K562 (cell line): ENCODE results near the gene FAM180B. TPM values are rescaled to one million over a fixed set of nuclear protein-coding genes. Genes with fewer than 3 reads are reported as not detected.
A peak's percentile ranks its signal among the peaks of the same experiment; 100 is the strongest.

ENCODE experiments used
- ARID2 ChIP-seq: fragments of 450-650 bp; IDR thresholded peaks from 2 replicates; pipeline ENCODE4 v1.6.1; 2017; ENCODE audit warnings: antibody characterized with exemption, mild to moderate bottlenecking
- HLTF ChIP-seq: fragments of 450-650 bp; IDR thresholded peaks from 2 replicates; pipeline ENCODE4 v1.6.1; 2016
- IFI16 ChIP-seq: fragments of 250-450 bp; sonication (Bioruptor Pico); IDR thresholded peaks from 2 replicates; pipeline ENCODE4 v2.1.2; 2022; ENCODE audit warnings: mild to moderate bottlenecking, inconsistent platforms
- ILK ChIP-seq: fragments of 450-650 bp; IDR thresholded peaks from 2 replicates; pipeline ENCODE4 v1.6.1; 2016; ENCODE audit warnings: missing genetic modification characterization, low read depth, mild to moderate bottlenecking, missing compliant biosample characterization, moderate library complexity, borderline replicate concordance
- KLF1 ChIP-seq: fragments of 450-650 bp; IDR thresholded peaks from 2 replicates; pipeline ENCODE4 v1.6.1; 2016; ENCODE audit warnings: missing genetic modification characterization, missing compliant biosample characterization
- NBN ChIP-seq: fragments of 450-650 bp; IDR thresholded peaks from 2 replicates; pipeline ENCODE4 v1.6.1; 2016; ENCODE audit warnings: low read depth, mild to moderate bottlenecking
- NCOA4 ChIP-seq: fragments of 450-650 bp; IDR thresholded peaks from 2 replicates; pipeline ENCODE4 v1.6.1; 2018; ENCODE audit warnings: mild to moderate bottlenecking; ENCODE audit not compliant: partially characterized antibody
- RB1 ChIP-seq: fragments of 450-650 bp; IDR thresholded peaks from 2 replicates; pipeline ENCODE4 v1.6.1; 2017; ENCODE audit warnings: low read depth, mild to moderate bottlenecking
- SAP30 ChIP-seq: fragments of 200-600 bp; sonication (generic); IDR thresholded peaks from 2 replicates; pipeline ENCODE4 v1.6.1; 2012; ENCODE audit warnings: borderline replicate concordance, low read depth, mild to moderate bottlenecking, moderate library complexity, low read length, control low read depth, inconsistent platforms; ENCODE audit not compliant: insufficient read depth, poor library complexity, severe bottlenecking
- SMARCA4 ChIP-seq: fragments of 450-650 bp; IDR thresholded peaks from 2 replicates; pipeline ENCODE4 v1.6.1; 2016
- SREBF2 ChIP-seq: sonication (generic); formaldehyde crosslinking; IDR thresholded peaks from 2 replicates; pipeline ENCODE4 v1.4.0; 2020; ENCODE audit warnings: mild to moderate bottlenecking, missing genetic modification reagents
- TBL1XR1 ChIP-seq, 2 experiments: IDR thresholded peaks; 2 replicates each; pipeline ENCODE4 v1.6.1; 2012; ENCODE audit warnings: improper control_type of control experiment in 2 of 2, low read length in 2 of 2, mild to moderate bottlenecking in 1 of 2
- THRA ChIP-seq: fragments of 450-650 bp; IDR thresholded peaks from 2 replicates; pipeline ENCODE4 v1.6.1; 2017; ENCODE audit warnings: mild to moderate bottlenecking, moderate library complexity
- XRCC3 ChIP-seq: fragments of 450-650 bp; IDR thresholded peaks from 2 replicates; pipeline ENCODE4 v1.6.1; 2017; ENCODE audit warnings: mild to moderate bottlenecking, moderate library complexity
- ZBTB17 ChIP-seq: fragments of 450-650 bp; formaldehyde crosslinking; IDR thresholded peaks from 2 replicates; pipeline ENCODE4 v1.4.0; 2020; ENCODE audit warnings: mild to moderate bottlenecking
- ZNF239 ChIP-seq: fragments of 250-450 bp; sonication (Bioruptor Pico); IDR thresholded peaks from 2 replicates; pipeline ENCODE4 v1.4.0; 2020; ENCODE audit warnings: mild to moderate bottlenecking
- ZNF318 ChIP-seq, 2 experiments: fragments of 450-650 bp; IDR thresholded peaks; 2 replicates each; pipeline ENCODE4 v1.6.1; 2016; ENCODE audit warnings: mild to moderate bottlenecking in 2 of 2, borderline replicate concordance in 1 of 2, low read depth in 1 of 2, moderate library complexity in 1 of 2
- polyA plus RNA-seq, 8 experiments: library from polyadenylated mRNA; depleted of rRNA in 4 of 8; stranded (reverse) in 5 of 8; unstranded in 3 of 8; fragments of >200 nt; fragmentation: Nextera tagmentation in 2 of 8; fragmentation: Illumina TruSeq in 1 of 8; extraction: Ambion mirVana in 2 of 8; extraction: Trizol in 1 of 8; gene quantifications; 2 replicates each; pipeline versions ENCODE4 v1.2.1 to v1.2.3, GENCODE V29; 2011 to 2014; ENCODE audit warnings: inconsistent platforms in 1 of 8, missing spikeins in 1 of 8
- total RNA-seq, 7 experiments: library from RNA; depleted of rRNA in 6 of 7; stranded (reverse); fragments of >200 nt in 6 of 7; fragmentation: Illumina TruSeq in 2 of 7; extraction: Trizol in 2 of 7; gene quantifications; 2 replicates each; pipeline versions ENCODE4 v1.2.1 to v1.2.3, GENCODE V29; 2011 to 2021; ENCODE audit warnings: low replicate concordance in 1 of 7

FAM180B gene
- total and polyA plus RNA-seq, 9 of the 15 experiments (the other 6 are each of a cell fraction or from before 2014, with no cell fraction given) = 0.05 to 0.14 TPM; not detected in 7

- TF ChIP-seq SAP30 (peak; percentile 63), ILK (tag) (no peak), IFI16 (CRISPR knock-in tag) (no peak), HLTF (peak; percentile 98), KLF1 (tag) (peak; percentile 91), RB1 (peak; percentile 98), ZBTB17 (0 out of 2 replicates have a peak, but pooled peaks have one; percentile 34), SMARCA4 (0 out of 2 replicates have a peak, but pooled peaks have one; percentile 42), ARID2 (no peak; the same call in 1 of the 2 replicates), THRA (no peak), NBN (peak; percentile 98), ZNF318 (IDR thresholded peaks at IDR 0.05; ENCODE audit: borderline replicate concordance in 1 of 2, low read depth in 1 of 2) (peak in 1 of 2 experiments; percentile 57; a peak in 2 of 4 replicates), NCOA4 (no peak), TBL1XR1 (IDR thresholded peaks at IDR 0.05; ENCODE audit: low read length in 2 of 2) (peak in 1 of 2 experiments; percentile 85; a peak in 2 of 4 replicates), SREBF2 (CRISPR knock-in tag) (no peak), ZNF239 (no peak), XRCC3 (no peak)
Measured at GRCh38 chr11:47578524-47579494, 7.7 kb upstream of the FAM180B start, which contains the start of the genes KBTBD4 and NDUFS3 (continued).
